Lower leg skin (tissue), 4 donors: ENCODE results near the gene FIZ1. TPM values are rescaled to one million over a fixed set of nuclear protein-coding genes. Genes with fewer than 3 reads are reported as not detected.

Experiments used
- DNase-seq, 2 donors: peaks; one replicate each; pipeline ENCODE4 v3.0.0-alpha.2; 2019; ENCODE audit warnings: low spot score in 2 of 2
- H3K4me3 ChIP-seq: fragments of 200-600 bp; sonication (generic); 2 replicates; pipeline ENCODE4 v1.5.1; 2017; ENCODE audit warnings: mild to moderate bottlenecking, low read depth; ENCODE audit not compliant: poor library complexity, severe bottlenecking
- POLR2A ChIP-seq, 2 donors: fragments of 450-650 bp; IDR thresholded peaks; one replicate each; pipeline ENCODE4 v1.6.1; 2016 to 2017; ENCODE audit warnings: antibody characterized with exemption in 2 of 2, mild to moderate bottlenecking in 1 of 2, moderate library complexity in 1 of 2
- WGBS, 2 donors: methylation state at CpG; one replicate each; pipeline ENCODE4 v1.1.5; 2018; 5-methylcytosine and 5-hydroxymethylcytosine counted together
- intact Hi-C: fragments of 100-400 bp; cut with DNase I; formaldehyde crosslinking; loops from one replicate; pipeline ENCODE4 v1.15.0; 2023; ENCODE audit warnings: low total_unique reads
- total RNA-seq, 4 donors: library from RNA; depleted of rRNA; stranded (reverse); fragments of >200 nt; gene quantifications; one replicate each; pipeline ENCODE4 v1.1.0, GENCODE V29; 2016
- TF ChIP-seq, protein P1 (sequence below), 3 donors: fragments of 450-650 bp; IDR thresholded peaks; one replicate each; pipeline ENCODE4 v1.5.1; 2016; ENCODE audit warnings: antibody characterized with exemption in 3 of 3, mild to moderate bottlenecking in 3 of 3, moderate library complexity in 2 of 3

Gene FIZ1
- total RNA-seq, 4 donors from 2014 or later: 5.9 to 14.3 (median 7.7) TPM

DNA sequence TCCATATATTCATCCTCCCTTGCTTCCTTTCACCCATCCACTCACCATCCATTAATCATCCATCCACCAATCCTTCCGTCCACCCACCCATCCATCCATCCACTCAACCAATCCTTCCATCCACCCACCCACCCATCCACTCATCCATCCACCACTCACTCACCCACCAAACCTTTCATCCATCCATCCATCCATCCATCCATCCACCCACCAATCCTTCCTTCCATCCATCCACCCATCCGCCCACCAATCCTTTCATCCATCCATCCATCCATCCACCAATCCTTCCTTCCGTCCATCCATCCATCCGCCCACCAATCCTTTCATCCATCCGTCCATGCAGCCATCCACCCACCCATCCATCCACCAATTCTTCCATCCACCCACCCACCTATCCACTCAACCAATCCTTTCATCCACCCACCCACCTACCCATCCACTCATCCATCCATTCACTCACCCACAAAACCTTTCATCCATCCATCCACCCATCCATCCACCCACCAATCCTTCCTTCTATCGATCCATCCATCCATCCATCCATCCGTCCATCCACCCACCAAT, 56.9 kb downstream of the FIZ1 start:
- WGBS, 2 donors: 88 to 89% methylated on average over 7 of the region's 7 CpGs
- no peak for DNase-seq
- TF ChIP-seq POLR2A (IDR thresholded peaks at IDR 0.05): no peak
- TF ChIP-seq, protein P1, sequence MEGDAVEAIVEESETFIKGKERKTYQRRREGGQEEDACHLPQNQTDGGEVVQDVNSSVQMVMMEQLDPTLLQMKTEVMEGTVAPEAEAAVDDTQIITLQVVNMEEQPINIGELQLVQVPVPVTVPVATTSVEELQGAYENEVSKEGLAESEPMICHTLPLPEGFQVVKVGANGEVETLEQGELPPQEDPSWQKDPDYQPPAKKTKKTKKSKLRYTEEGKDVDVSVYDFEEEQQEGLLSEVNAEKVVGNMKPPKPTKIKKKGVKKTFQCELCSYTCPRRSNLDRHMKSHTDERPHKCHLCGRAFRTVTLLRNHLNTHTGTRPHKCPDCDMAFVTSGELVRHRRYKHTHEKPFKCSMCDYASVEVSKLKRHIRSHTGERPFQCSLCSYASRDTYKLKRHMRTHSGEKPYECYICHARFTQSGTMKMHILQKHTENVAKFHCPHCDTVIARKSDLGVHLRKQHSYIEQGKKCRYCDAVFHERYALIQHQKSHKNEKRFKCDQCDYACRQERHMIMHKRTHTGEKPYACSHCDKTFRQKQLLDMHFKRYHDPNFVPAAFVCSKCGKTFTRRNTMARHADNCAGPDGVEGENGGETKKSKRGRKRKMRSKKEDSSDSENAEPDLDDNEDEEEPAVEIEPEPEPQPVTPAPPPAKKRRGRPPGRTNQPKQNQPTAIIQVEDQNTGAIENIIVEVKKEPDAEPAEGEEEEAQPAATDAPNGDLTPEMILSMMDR (IDR thresholded peaks at IDR 0.05): no peak
- intact Hi-C loops: no loop called here
- no peak overlapping the region for H3K4me3 ChIP-seq

Other genes starting within 250 kb of the FIZ1 start
- 1 to 10 TPM in 1 of 4 donors, under 1 TPM in 2, not detected in 1; 0.42 to 1.1 (median 0.49) TPM for gene COX6B2, start 244.8 kb downstream of the FIZ1 start, total RNA-seq
- gene GARIN5B, start 236.3 kb downstream of the FIZ1 start, total RNA-seq: not detected
- under 1 TPM in 3 of 4 donors, not detected in 1; 0.23 to 0.68 (median 0.46) TPM for gene IL11, start 229.1 kb downstream of the FIZ1 start, total RNA-seq
- not detected for gene TMEM190, start 222.7 kb downstream of the FIZ1 start, total RNA-seq
- gene TMEM238, start 215.2 kb downstream of the FIZ1 start, total RNA-seq: 10 to 100 TPM; 32.2 to 61.6 (median 47.5) TPM
- gene RPL28, start 213.6 kb downstream of the FIZ1 start, total RNA-seq: 100 to 1,000 TPM; 466 to 875 (median 590) TPM
- gene UBE2S, start 191.7 kb downstream of the FIZ1 start, total RNA-seq: 10 to 100 TPM in 1 of 4 donors, 1 to 10 TPM in 3; 6.2 to 14.6 (median 9.2) TPM
- under 1 TPM in 1 of 4 donors, not detected in 3; 0.10 TPM for gene SHISA7, start 156.2 kb downstream of the FIZ1 start, total RNA-seq
- gene ISOC2, start 137.9 kb downstream of the FIZ1 start, total RNA-seq: 10 to 100 TPM; 31.0 to 73.1 (median 66.4) TPM
- gene C19orf85, start 134.8 kb downstream of the FIZ1 start, total RNA-seq: not detected
- gene ZNF628, start 122.9 kb downstream of the FIZ1 start, total RNA-seq: 10 to 100 TPM in 3 of 4 donors, 1 to 10 TPM in 1; 5.4 to 17.9 (median 12.2) TPM
- 1 to 10 TPM; 2.5 to 5.3 (median 4.1) TPM for gene NAT14, start 114.3 kb downstream of the FIZ1 start, total RNA-seq
- 1 to 10 TPM in 3 of 4 donors, under 1 TPM in 1; 0.64 to 6.2 (median 3.0) TPM for gene SSC5D, start 111.1 kb downstream of the FIZ1 start, total RNA-seq
- gene SBK2, start 62.4 kb downstream of the FIZ1 start, total RNA-seq: not detected
- gene SBK3, start 54.0 kb downstream of the FIZ1 start, total RNA-seq: under 1 TPM in 1 of 4 donors, not detected in 3; 0.26 TPM
- 1 to 10 TPM; 4.2 to 5.1 (median 4.6) TPM for gene ZNF579, start 18.7 kb downstream of the FIZ1 start, total RNA-seq
- gene ZNF524, start 771 bp upstream of the FIZ1 start, total RNA-seq: 10 to 100 TPM; 58.4 to 88.3 (median 78.3) TPM
- 10 to 100 TPM in 3 of 4 donors, 1 to 10 TPM in 1; 8.1 to 17.8 (median 12.3) TPM for gene ZNF865, start 6.1 kb upstream of the FIZ1 start, total RNA-seq
- 10 to 100 TPM in 2 of 4 donors, 1 to 10 TPM in 2; 5.7 to 10.3 (median 8.3) TPM for gene ZNF784, start 25.0 kb upstream of the FIZ1 start, total RNA-seq
- gene ZNF580, start 41.5 kb upstream of the FIZ1 start, total RNA-seq: 10 to 100 TPM; 14.1 to 38.0 (median 22.9) TPM
- 10 to 100 TPM; 20.1 to 27.3 (median 22.8) TPM for gene ZNF581, start 44.1 kb upstream of the FIZ1 start, total RNA-seq
- gene CCDC106, start 48.7 kb upstream of the FIZ1 start, total RNA-seq: 10 to 100 TPM in 1 of 4 donors, 1 to 10 TPM in 3; 7.9 to 10.4 (median 8.5) TPM
- gene U2AF2, start 55.5 kb upstream of the FIZ1 start, total RNA-seq: 100 to 1,000 TPM in 3 of 4 donors, 10 to 100 TPM in 1; 78.8 to 149 (median 106) TPM
- 100 to 1,000 TPM in 3 of 4 donors, 10 to 100 TPM in 1; 81.2 to 189 (median 120) TPM for gene EPN1, start 75.7 kb upstream of the FIZ1 start, total RNA-seq
- not detected for gene NLRP9, start 138.9 kb upstream of the FIZ1 start, total RNA-seq
- gene RFPL4A, start 159.6 kb upstream of the FIZ1 start, total RNA-seq: not detected
- not detected for gene RFPL4AL1, start 169.6 kb upstream of the FIZ1 start, total RNA-seq
- under 1 TPM in 1 of 4 donors, not detected in 3; 0.10 TPM for gene NLRP11, start 232.5 kb upstream of the FIZ1 start, total RNA-seq
- gene NLRP4, start 237.0 kb upstream of the FIZ1 start, total RNA-seq: not detected